Activated CD4-positive, alpha-beta memory T cell treated with anti-CD3 and anti-CD28 coated beads for 36 hours (primary cell): ENCODE data around the gene TMBIM1. TPM values are rescaled to one million over a fixed set of nuclear protein-coding genes. Genes with fewer than 3 reads are reported as not detected.

Source experiments
- CTCF ChIA-PET: fragments of 350-600 bp; sonication (Branson Sonifier 250); formaldehyde crosslinking; loops from one replicate; lab custom pipeline; 2021; ENCODE audit warnings: antibody characterized with exemption, inconsistent platforms; lab: Charles Lee
- POLR2A ChIA-PET: fragments of 350-600 bp; sonication (Branson Sonifier 250); formaldehyde crosslinking; loops from one replicate; lab custom pipeline; 2021; ENCODE audit warnings: antibody characterized with exemption; lab: Charles Lee
- DNase-seq: peaks from one replicate; pipeline ENCODE4 v3.0.0-alpha.2; 2020
- H3K27ac Mint-ChIP-seq: one replicate; pipeline ENCODE4 v1.8.0; 2021; ENCODE audit warnings: mixed read lengths
- H3K27me3 Mint-ChIP-seq: one replicate; pipeline ENCODE4 v1.8.0; 2021; ENCODE audit warnings: mixed read lengths
- H3K36me3 Mint-ChIP-seq: one replicate; pipeline ENCODE4 v1.8.0; 2021; ENCODE audit warnings: mixed read lengths
- H3K4me1 Mint-ChIP-seq: one replicate; pipeline ENCODE4 v1.8.0; 2021; ENCODE audit warnings: low read depth, mixed read lengths
- H3K4me3 Mint-ChIP-seq: one replicate; pipeline ENCODE4 v1.8.0; 2021; ENCODE audit warnings: mild to moderate bottlenecking, mixed read lengths
- H3K9me3 Mint-ChIP-seq: one replicate; pipeline ENCODE4 v1.8.0; 2021; ENCODE audit warnings: mixed read lengths
- intact Hi-C: fragments of 100-400 bp; cut with micrococcal nuclease; formaldehyde crosslinking; loops from one replicate; pipeline ENCODE4 v1.15.1; 2023
- total RNA-seq, 2 experiments: library from RNA; stranded (reverse); gene quantifications; one replicate each; pipeline ENCODE4 v1.2.3, GENCODE V29; 2021

Gene TMBIM1
- total RNA-seq, 2 experiments from 2014 or later, result 71.8 to 79.2 TPM

- intact Hi-C loops, result no loop called here
- Mint-ChIP-seq H3K27me3 (no peaks in the 10 kb centered on the region), H3K27ac (no peak within 1 kb of the TSS), H3K36me3 (peaks cover 6% of the 10 kb centered on the region), H3K4me3 (no peak within 1 kb of the TSS), H3K9me3 (no peaks in the 10 kb centered on the region), H3K4me1 (peaks cover 19% of the 10 kb centered on the region)
- no peak for DNase-seq
- ChIA-PET CTCF (interaction anchor here (1.7 to 1.8 kb wide), 2 partner anchors 10 to 75 kb away, joined by 4 to 5 read pairs; no protein-coding TSS in a partner anchor), POLR2A (interaction anchor here (1.8 kb wide), 1 partner anchor 8 kb away, joined by 4 read pairs; no protein-coding TSS in a partner anchor)
Measured at GRCh38 chr2:218260742-218261422, 31.4 kb downstream of the TMBIM1 start, which contains the start of gene GPBAR1. Gene GPBAR1, plus strand, starts transcription at chr2:218261015. Its CDS starts 1,710 bp downstream, at chr2:218262725.

DNA sequence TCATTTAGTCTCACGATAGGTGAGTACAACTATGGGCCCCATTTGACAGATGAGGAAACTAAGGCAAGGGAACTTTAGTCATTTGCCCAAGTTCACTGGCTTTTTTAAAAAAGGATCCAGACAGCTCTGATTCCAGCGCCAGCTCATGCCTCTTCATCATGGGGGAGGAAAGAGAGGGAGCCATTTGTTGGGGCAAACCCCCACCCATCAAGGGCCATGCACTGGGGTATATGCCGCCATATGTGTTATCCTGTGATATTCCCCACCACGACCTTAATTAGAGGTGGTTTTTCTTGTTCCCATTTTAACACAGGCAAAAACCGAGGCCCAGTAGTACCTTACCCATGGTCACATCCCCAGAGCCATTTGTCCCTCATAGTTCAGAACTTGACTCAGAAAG lies 32.1 kb downstream of the TMBIM1 start:
- intact Hi-C loops, result no loop called here
- ChIA-PET CTCF (interaction anchor here (1.2 to 3.8 kb wide), 3 partner anchors 11 to 74 kb away, joined by 3 to 28 read pairs (median 4); partner anchors contain the start of genes AAMP and PNKD), POLR2A (no interaction called here)
- Mint-ChIP-seq H3K4me3 (no peak overlapping the region), H3K27ac (no peak overlapping the region), H3K27me3 (no peaks in the 10 kb centered on the region), H3K9me3 (no peaks in the 10 kb centered on the region), H3K36me3 (peaks cover 9% of the 10 kb centered on the region), H3K4me1 (peaks cover 23% of the 10 kb centered on the region)
- no peak for DNase-seq

DNA sequence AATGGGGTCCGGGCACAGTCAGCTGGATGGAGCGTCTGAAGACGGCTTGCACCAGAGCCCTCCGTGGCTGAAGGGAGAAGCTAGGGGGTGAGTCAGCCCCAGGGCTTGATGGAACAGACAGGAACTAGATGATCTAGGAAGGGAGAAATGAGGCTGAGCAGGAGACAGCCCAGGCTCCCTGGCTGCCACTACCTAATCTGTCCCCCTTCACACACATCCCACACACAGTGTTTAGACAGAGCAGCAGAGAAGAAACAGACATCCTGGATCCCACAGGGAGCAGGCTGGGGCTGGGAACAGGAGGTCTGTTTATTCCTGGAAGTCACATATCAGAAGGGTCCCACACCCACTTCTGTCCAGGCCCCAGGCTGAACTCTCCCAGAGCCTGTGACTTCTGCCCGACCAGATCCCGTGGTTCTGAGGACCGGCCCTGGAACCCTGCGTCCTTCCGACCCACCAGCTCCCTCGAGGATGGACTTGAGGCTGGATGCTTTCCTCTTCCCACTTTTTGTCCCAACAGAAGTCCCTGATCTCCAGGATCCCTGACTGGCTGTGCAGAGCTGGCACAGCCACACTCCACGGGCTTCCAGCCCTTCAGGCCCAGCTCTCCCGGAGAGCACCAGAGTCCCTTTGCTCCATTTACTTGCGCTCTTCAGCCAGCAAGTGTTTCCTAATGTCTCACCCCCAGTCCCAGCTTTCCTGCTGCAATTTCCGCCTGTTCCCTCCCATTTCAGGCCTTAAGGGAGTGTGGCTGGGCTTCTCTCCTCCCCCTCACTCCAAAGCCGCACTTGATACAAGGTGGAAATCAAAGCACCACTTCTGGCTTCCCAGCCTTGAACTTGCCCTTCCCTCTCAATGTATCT lies 33.0 kb downstream of the TMBIM1 start:
- ChIA-PET CTCF (interaction anchor here (0.6 to 3.8 kb wide), 6 partner anchors 12 to 73 kb away, joined by 3 to 28 read pairs (median 4); partner anchors contain the start of genes AAMP and PNKD), POLR2A (no interaction called here)
- Mint-ChIP-seq H3K36me3 (peaks cover 14% of the 10 kb centered on the region), H3K4me3 (no peak overlapping the region), H3K27me3 (no peaks in the 10 kb centered on the region), H3K27ac (no peak overlapping the region), H3K9me3 (no peaks in the 10 kb centered on the region), H3K4me1 (peaks cover 29% of the 10 kb centered on the region)
- intact Hi-C loops, result loop anchor here (5.0 kb wide), 1 partner anchor 92 kb away; the partner anchor contains the start of gene CXCR1
- DNase-seq, result no peak

DNA sequence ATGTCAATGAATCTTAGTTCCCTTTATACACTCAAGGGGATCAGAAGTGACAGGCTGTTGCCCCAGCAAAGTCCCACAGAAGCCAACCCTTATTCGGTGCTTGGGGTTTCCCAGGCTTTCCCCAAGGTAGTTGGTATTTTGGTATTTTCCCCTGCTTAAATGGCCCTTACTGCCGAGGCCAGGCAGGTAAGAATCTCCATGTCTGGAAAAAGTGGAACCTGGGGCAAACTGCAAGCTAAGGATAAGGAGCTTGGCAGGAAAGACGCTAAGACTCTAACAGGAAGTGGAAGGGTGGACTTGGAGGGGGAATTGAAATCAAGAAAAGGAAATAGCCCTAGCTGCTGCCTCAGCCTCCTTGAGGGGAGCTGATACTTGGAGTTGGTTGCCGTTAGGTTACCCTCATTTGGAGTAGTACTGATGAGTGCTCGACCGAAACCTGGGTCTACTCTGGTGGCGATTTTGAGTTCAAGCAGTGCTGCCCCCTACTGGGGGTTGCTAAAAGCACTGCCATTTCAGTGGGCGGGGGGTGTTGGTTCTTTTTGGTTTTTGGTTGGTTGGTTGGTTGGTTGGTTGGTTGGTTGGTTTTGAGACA lies 34.8 kb downstream of the TMBIM1 start:
- peak overlapping the region; percentile 84 for H3K27ac Mint-ChIP-seq
- H3K36me3 Mint-ChIP-seq, result peaks cover 25% of the 10 kb centered on the region
- H3K4me3 Mint-ChIP-seq, result no peak overlapping the region
- H3K9me3 Mint-ChIP-seq, result no peaks in the 10 kb centered on the region
- ChIA-PET CTCF (interaction anchor here (0.7 to 4.2 kb wide), 18 partner anchors 9 to 73 kb away, joined by 3 to 28 read pairs (median 5); partner anchors contain the start of genes AAMP, ARPC2 and PNKD), POLR2A (interaction anchor here (0.9 to 1.7 kb wide), 6 partner anchors 7 to 69 kb away, joined by 3 to 11 read pairs (median 3); no protein-coding TSS in a partner anchor)
- intact Hi-C loops, result loop anchor here (1.0 to 5.0 kb wide), 5 partner anchors 13 to 90 kb away; partner anchors contain the start of genes AAMP, CXCR1 and PNKD
- DNase-seq, result peak; percentile 85
- no peaks in the 10 kb centered on the region for H3K27me3 Mint-ChIP-seq
- peaks cover 25% of the 10 kb centered on the region for H3K4me1 Mint-ChIP-seq

GRCh38 chr2:218256612-218257350 lies 35.5 kb downstream of the TMBIM1 start:
- ChIA-PET CTCF (interaction anchor here (0.7 to 4.2 kb wide), 20 partner anchors 9 to 85 kb away, joined by 3 to 28 read pairs (median 5); partner anchors contain the start of genes AAMP, ARPC2 and PNKD), POLR2A (interaction anchor here (0.9 to 1.8 kb wide), 6 partner anchors 8 to 68 kb away, joined by 3 to 11 read pairs (median 3); no protein-coding TSS in a partner anchor)
- peaks cover 31% of the 10 kb centered on the region for H3K36me3 Mint-ChIP-seq
- H3K4me1 Mint-ChIP-seq, result peaks cover 30% of the 10 kb centered on the region
- no peaks in the 10 kb centered on the region for H3K9me3 Mint-ChIP-seq
- peak overlapping the region; percentile 84 for H3K27ac Mint-ChIP-seq
- H3K27me3 Mint-ChIP-seq, result no peaks in the 10 kb centered on the region
- no peak overlapping the region for H3K4me3 Mint-ChIP-seq
- intact Hi-C loops, result loop anchor here (1.0 to 5.0 kb wide), 5 partner anchors 14 to 89 kb away; partner anchors contain the start of genes AAMP, CXCR1 and PNKD
- no peak for DNase-seq

- peaks cover 41% of the 10 kb centered on the region for H3K36me3 Mint-ChIP-seq
- intact Hi-C loops, result loop anchor here (5.0 kb wide), 1 partner anchor 88 kb away; the partner anchor contains the start of gene CXCR1
- ChIA-PET CTCF (interaction anchor here (1.1 to 4.2 kb wide), 5 partner anchors 15 to 83 kb away, joined by 3 to 27 read pairs (median 5); partner anchors contain the start of genes AAMP and PNKD), POLR2A (interaction anchor here (0.9 to 1.8 kb wide), 3 partner anchors 11 to 26 kb away, joined by 3 to 7 read pairs (median 5); no protein-coding TSS in a partner anchor)
- H3K4me1 Mint-ChIP-seq, result peaks cover 36% of the 10 kb centered on the region
- no peaks in the 10 kb centered on the region for H3K27me3 Mint-ChIP-seq
- H3K27ac Mint-ChIP-seq, result peak overlapping the region; percentile 69
- no peak for DNase-seq
- H3K9me3 Mint-ChIP-seq, result no peaks in the 10 kb centered on the region
- H3K4me3 Mint-ChIP-seq, result no peak overlapping the region
Measured at GRCh38 chr2:218255446-218255845, 36.9 kb downstream of the TMBIM1 start.

DNA sequence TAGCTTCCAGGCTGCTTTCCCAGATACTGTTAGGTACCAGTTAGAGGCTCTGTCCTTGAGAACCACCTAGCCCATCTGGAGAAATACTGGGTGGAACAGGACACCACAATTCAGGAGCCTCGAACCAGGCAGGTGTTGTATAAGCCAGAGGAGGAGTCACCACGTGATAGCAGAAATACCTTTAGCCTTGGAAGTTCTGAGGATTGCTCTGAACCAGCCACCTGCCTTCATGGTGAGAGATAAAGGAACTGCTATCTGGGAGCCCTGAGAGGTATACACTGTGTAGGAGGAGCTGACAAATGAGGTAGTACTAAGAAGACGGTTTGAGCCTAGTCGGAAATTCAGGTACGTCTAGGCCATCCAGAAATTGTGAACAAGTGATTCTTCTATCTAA lies 39.1 kb downstream of the TMBIM1 start:
- Mint-ChIP-seq H3K36me3 (peaks cover 59% of the 10 kb centered on the region), H3K4me1 (peaks cover 38% of the 10 kb centered on the region), H3K9me3 (no peaks in the 10 kb centered on the region), H3K4me3 (no peak overlapping the region), H3K27me3 (no peaks in the 10 kb centered on the region), H3K27ac (peak overlapping the region; percentile 80)
- ChIA-PET POLR2A (interaction anchor here (0.6 kb wide), 1 partner anchor 179 kb away, joined by 3 read pairs; no protein-coding TSS in a partner anchor), CTCF (interaction anchor here (0.7 to 1.4 kb wide), 3 partner anchors 37 to 68 kb away, joined by 3 to 6 read pairs (median 4); partner anchors contain the start of gene ARPC2)
- intact Hi-C loops, result no loop called here
- no peak for DNase-seq

GRCh38 chr2:218252509-218253231 lies 39.6 kb downstream of the TMBIM1 start:
- Mint-ChIP-seq H3K27ac (peak overlapping the region; percentile 80), H3K27me3 (no peaks in the 10 kb centered on the region), H3K36me3 (peaks cover 63% of the 10 kb centered on the region), H3K4me3 (no peak overlapping the region), H3K9me3 (no peaks in the 10 kb centered on the region), H3K4me1 (peaks cover 37% of the 10 kb centered on the region)
- no peak for DNase-seq
- intact Hi-C loops, result no loop called here
- CTCF ChIA-PET, result interaction anchor here (0.9 to 1.4 kb wide), 2 partner anchors 36 to 67 kb away, joined by 4 to 6 read pairs; partner anchors contain the start of gene ARPC2
- POLR2A ChIA-PET, result interaction anchor here (0.5 to 1.2 kb wide), 4 partner anchors 9 to 178 kb away, joined by 3 to 4 read pairs (median 3); partner anchors contain the start of gene GPBAR1

GRCh38 chr2:218249691-218250090 lies 42.6 kb downstream of the TMBIM1 start:
- peak overlapping the region; percentile 51 for H3K27ac Mint-ChIP-seq

DNA sequence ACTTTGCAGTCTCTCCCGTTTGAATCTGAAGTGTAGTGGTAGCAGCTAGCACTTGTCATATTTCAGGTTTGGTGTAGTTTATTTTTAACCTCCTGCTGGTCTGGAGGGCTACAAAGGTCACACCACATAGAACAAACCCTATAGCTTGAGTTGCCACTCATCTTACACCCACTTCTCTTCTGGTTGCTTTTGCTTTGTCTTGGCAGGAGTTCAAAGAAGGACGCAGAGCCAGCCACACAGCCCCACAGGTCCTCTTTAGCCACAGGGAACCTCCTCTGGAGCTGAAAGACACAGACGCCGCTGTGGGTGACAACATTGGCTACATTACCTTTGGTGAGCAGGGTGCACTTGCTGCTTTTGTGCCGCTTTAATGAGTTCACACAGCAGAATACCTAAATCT lies 47.1 kb downstream of the TMBIM1 start:
- no peak overlapping the region for H3K4me3 Mint-ChIP-seq
- no peaks in the 10 kb centered on the region for H3K9me3 Mint-ChIP-seq
- DNase-seq, result peak; percentile 4
- H3K27ac Mint-ChIP-seq, result no peak overlapping the region
- peaks cover 10% of the 10 kb centered on the region for H3K4me1 Mint-ChIP-seq
- intact Hi-C loops, result no loop called here
- H3K27me3 Mint-ChIP-seq, result no peaks in the 10 kb centered on the region
- ChIA-PET POLR2A (interaction anchor here (2.5 kb wide), 1 partner anchor 10 kb away, joined by 7 read pairs; no protein-coding TSS in a partner anchor), CTCF (interaction anchor here (1.2 kb wide), 1 partner anchor 16 kb away, joined by 3 read pairs; no protein-coding TSS in a partner anchor)
- peaks cover 76% of the 10 kb centered on the region for H3K36me3 Mint-ChIP-seq

More at GRCh38 chr2:218249691-218250090, 42.6 kb downstream of the TMBIM1 start:
- Mint-ChIP-seq H3K9me3 (no peaks in the 10 kb centered on the region), H3K27me3 (no peaks in the 10 kb centered on the region), H3K4me1 (peaks cover 16% of the 10 kb centered on the region), H3K36me3 (peaks cover 77% of the 10 kb centered on the region), H3K4me3 (no peak overlapping the region)
- intact Hi-C loops, result no loop called here
- ChIA-PET POLR2A (no interaction called here), CTCF (no interaction called here)
- no peak for DNase-seq
